ENCODE measurements around the gene CACFD1. TPM values are rescaled to one million over a fixed set of nuclear protein-coding genes. Genes with fewer than 3 reads are reported as not detected.

The CACFD1 gene
- total and polyA plus RNA-seq, 2 donors (not counting 1 experiment from before 2014, with no cell fraction given), result 27.4 to 31.1 TPM

DNA sequence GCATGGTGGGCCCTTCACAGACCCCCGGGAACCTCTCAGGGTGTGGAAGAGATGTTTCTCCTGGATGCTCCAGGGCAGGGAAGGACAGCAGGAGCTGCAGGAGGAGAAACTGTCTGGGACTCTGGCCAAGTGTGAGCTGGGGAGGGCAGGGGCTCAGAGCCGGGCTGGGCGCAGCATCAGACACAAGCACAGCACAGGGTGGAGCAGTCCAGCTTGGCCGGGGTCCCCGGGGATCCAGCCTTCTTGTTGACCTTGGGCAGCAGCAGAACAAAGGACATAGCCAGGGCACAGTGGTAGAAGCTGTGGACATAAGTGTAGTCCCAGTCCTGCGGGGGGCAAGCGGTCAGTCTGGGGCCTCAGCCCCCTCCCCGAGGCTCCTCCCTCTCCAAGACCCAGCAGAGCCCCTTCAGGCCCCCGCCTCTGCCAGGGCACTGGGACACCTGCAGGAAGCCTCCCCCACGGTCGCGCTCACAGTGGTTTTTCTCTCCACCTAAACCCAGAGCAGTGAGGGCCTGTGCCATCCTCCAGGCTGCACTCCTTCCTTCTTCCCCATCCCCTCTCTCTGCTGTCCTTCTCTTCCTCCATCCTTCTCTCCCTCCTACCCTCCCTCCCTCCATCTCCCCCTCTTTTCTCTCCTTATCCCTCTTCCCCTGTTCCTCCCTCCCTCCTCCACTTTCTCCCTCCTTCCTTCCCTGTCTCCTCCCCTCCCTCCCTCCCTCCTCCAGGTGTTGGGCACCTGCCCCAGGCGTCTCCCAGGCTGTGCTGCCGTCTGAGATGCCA, 54.9 kb downstream of the CACFD1 start:
- no peak for ATAC-seq (ENCODE audit: low read depth)
- TF ChIP-seq, protein P1, sequence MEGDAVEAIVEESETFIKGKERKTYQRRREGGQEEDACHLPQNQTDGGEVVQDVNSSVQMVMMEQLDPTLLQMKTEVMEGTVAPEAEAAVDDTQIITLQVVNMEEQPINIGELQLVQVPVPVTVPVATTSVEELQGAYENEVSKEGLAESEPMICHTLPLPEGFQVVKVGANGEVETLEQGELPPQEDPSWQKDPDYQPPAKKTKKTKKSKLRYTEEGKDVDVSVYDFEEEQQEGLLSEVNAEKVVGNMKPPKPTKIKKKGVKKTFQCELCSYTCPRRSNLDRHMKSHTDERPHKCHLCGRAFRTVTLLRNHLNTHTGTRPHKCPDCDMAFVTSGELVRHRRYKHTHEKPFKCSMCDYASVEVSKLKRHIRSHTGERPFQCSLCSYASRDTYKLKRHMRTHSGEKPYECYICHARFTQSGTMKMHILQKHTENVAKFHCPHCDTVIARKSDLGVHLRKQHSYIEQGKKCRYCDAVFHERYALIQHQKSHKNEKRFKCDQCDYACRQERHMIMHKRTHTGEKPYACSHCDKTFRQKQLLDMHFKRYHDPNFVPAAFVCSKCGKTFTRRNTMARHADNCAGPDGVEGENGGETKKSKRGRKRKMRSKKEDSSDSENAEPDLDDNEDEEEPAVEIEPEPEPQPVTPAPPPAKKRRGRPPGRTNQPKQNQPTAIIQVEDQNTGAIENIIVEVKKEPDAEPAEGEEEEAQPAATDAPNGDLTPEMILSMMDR (IDR thresholded peaks at IDR 0.05), result no peak
- TF ChIP-seq EZH2 (IDR thresholded peaks at IDR 0.05; ENCODE audit: borderline replicate concordance, insufficient read depth, low read depth, low read length, poor library complexity, severe bottlenecking), result no peak
- Mint-ChIP-seq H3K4me1 (no peaks in the 10 kb centered on the region), H3K27me3 (peaks cover 10% of the 10 kb centered on the region), H3K27ac (no peak overlapping the region), H3K4me3 (no peak overlapping the region), H3K9me3 (ENCODE audit: insufficient read depth) (no peaks in the 10 kb centered on the region)
- H3K27me3 ChIP-seq (replicated peaks in 1 of 4; ENCODE audit: control extremely low read depth in 1 of 4, control insufficient read depth in 3 of 4, insufficient read depth in 4 of 4, low read length in 3 of 4), result peaks cover 0 to 8% (median 0%) of the 10 kb centered on the region in 4 experiments
- WGBS (ENCODE audit: insufficient coverage), result 61% methylated on average over 14 of the region's 14 CpGs
- no peaks in the 10 kb centered on the region for H4K20me1 ChIP-seq (ENCODE audit: control insufficient read depth, insufficient read depth, low read length, poor library complexity, severe bottlenecking)
- H3K27ac ChIP-seq (ENCODE audit: low read length in 2 of 2), result no peak overlapping the region
- no peak overlapping the region for H3K4me3 ChIP-seq (ENCODE audit: control extremely low read depth in 1 of 5, extremely low read depth in 1 of 5, insufficient read depth in 1 of 5, low read depth in 2 of 5, low read length in 4 of 5)
- H3K79me2 ChIP-seq (ENCODE audit: control insufficient read depth, insufficient read depth, low read length), result no peaks in the 10 kb centered on the region
- H3K36me3 ChIP-seq (replicated peaks in 1 of 2; ENCODE audit: control extremely low read depth in 1 of 2, control insufficient read depth in 1 of 2, extremely low read depth in 1 of 2, insufficient read depth in 2 of 2, low read length in 1 of 2), result no peaks in the 10 kb centered on the region
- no peak overlapping the region for H3K9ac ChIP-seq (ENCODE audit: low read length)
- DNase-seq, result no peak
- no peak overlapping the region for H3K4me2 ChIP-seq (replicated peaks; ENCODE audit: low read depth, low read length, poor library complexity, severe bottlenecking)
- no peak overlapping the region for H2AFZ ChIP-seq (ENCODE audit: insufficient read depth, low read depth, low read length, poor library complexity, severe bottlenecking)
- intact Hi-C loops (cut with micrococcal nuclease), result no loop called here
- CTCF ChIA-PET, result no interaction called here
- POLR2A ChIA-PET, result no interaction called here
- H3K4me1 ChIP-seq (ENCODE audit: control insufficient read depth in 2 of 2, insufficient read depth in 2 of 2, low read length in 2 of 2), result no peaks in the 10 kb centered on the region
- H3K9me3 ChIP-seq (ENCODE audit: control extremely low read depth in 1 of 3, control insufficient read depth in 2 of 3, insufficient read depth in 1 of 3, low read length in 2 of 3), result peaks cover 0 to 5% (median 0%) of the 10 kb centered on the region in 3 donors

DNA sequence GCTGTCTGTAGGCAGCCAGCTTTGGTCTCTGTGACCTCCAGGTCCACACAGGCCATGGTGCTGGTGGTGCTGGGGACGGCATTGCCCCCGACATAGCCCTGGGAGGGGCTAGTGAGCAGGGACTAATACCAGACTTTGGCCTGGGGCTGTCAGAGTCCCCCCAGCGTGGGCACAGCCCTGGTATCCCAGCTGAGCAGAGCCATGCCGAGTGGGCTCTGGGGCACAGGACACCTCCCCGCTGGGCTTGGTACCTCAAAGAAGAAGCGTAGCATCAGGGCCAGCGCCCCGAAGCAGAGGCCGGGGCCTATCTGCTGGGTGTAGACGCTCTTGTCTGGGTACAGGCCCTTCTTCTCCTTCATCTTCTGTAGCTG, 55.4 kb downstream of the CACFD1 start:
- TF ChIP-seq, protein P1 (IDR thresholded peaks at IDR 0.05), result no peak
- no peak for TF ChIP-seq EZH2 (IDR thresholded peaks at IDR 0.05; ENCODE audit: borderline replicate concordance, insufficient read depth, low read depth, low read length, poor library complexity, severe bottlenecking)
- Histone ChIP-seq H3K27me3 (replicated peaks in 1 of 4; ENCODE audit: control extremely low read depth in 1 of 4, control insufficient read depth in 3 of 4, insufficient read depth in 4 of 4, low read length in 3 of 4) (peaks cover 0 to 4% (median 0%) of the 10 kb centered on the region in 4 experiments), H3K79me2 (ENCODE audit: control insufficient read depth, insufficient read depth, low read length) (no peaks in the 10 kb centered on the region), H3K4me1 (ENCODE audit: control insufficient read depth in 2 of 2, insufficient read depth in 2 of 2, low read length in 2 of 2) (no peaks in the 10 kb centered on the region), H3K4me3 (ENCODE audit: control extremely low read depth in 1 of 5, extremely low read depth in 1 of 5, insufficient read depth in 1 of 5, low read depth in 2 of 5, low read length in 4 of 5) (no peak overlapping the region), H3K4me2 (replicated peaks; ENCODE audit: low read depth, low read length, poor library complexity, severe bottlenecking) (no peak overlapping the region), H4K20me1 (ENCODE audit: control insufficient read depth, insufficient read depth, low read length, poor library complexity, severe bottlenecking) (no peaks in the 10 kb centered on the region), H2AFZ (ENCODE audit: insufficient read depth, low read depth, low read length, poor library complexity, severe bottlenecking) (no peak overlapping the region), H3K36me3 (replicated peaks in 1 of 2; ENCODE audit: control extremely low read depth in 1 of 2, control insufficient read depth in 1 of 2, extremely low read depth in 1 of 2, insufficient read depth in 2 of 2, low read length in 1 of 2) (no peaks in the 10 kb centered on the region), H3K27ac (ENCODE audit: low read length in 2 of 2) (no peak overlapping the region), H3K9me3 (ENCODE audit: control extremely low read depth in 1 of 3, control insufficient read depth in 2 of 3, insufficient read depth in 1 of 3, low read length in 2 of 3) (peaks cover 0 to 5% (median 0%) of the 10 kb centered on the region in 3 donors), H3K9ac (ENCODE audit: low read length) (no peak overlapping the region)
- Mint-ChIP-seq H3K9me3 (ENCODE audit: insufficient read depth) (no peaks in the 10 kb centered on the region), H3K27ac (no peak overlapping the region), H3K4me3 (no peak overlapping the region), H3K27me3 (peaks cover 8% of the 10 kb centered on the region), H3K4me1 (no peaks in the 10 kb centered on the region)
- ATAC-seq (ENCODE audit: low read depth) (no peak), DNase-seq (no peak)
- POLR2A ChIA-PET, result no interaction called here
- intact Hi-C loops (cut with micrococcal nuclease), result no loop called here
- CTCF ChIA-PET, result no interaction called here
- 94% methylated on average over 10 of the region's 10 CpGs for WGBS (ENCODE audit: insufficient coverage)
